ENCODE data around the gene CSF2RB. TPM values are rescaled to one million over a fixed set of nuclear protein-coding genes. Genes with fewer than 3 reads are reported as not detected.

Gene CSF2RB
- total and polyA plus RNA-seq, 10 of the 15 experiments (the other 5 are each of a cell fraction or from before 2014, with no cell fraction given), result 0.82 to 12.5 (median 5.4) TPM

DNA sequence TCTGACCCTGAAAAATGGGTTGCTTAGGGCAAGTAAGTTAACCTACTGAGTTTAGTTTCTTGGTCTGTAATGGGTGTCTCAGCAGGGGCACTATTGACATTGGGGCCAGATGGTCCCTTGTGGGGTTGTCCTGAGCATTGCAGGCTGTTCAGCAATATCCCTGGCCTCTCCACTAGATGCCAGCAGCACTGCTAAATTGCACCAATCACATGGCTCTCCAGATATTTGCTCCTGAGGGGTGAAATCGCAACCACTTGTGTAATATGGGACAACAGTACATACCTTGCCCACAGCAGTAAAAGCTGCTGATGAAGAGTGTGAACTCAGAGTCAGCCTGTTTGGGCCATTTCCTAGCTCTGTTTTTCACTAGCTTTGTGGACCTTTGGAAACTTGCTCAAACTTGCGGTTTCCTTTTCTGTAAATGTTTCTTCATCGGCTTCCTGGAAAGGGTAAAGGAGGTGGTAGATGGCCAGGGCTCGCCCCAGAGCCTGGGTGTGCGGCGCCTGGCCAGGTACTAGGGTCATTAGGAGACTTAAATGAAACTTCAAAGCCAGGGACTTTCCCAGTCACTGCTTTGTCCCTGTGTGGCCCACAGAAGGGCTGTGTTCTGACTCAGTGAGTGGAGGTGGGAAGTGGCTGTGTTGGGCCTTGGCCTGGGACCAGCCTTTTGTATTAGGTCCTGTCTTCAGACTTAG is 39.7 kb upstream of the CSF2RB start (continued):
- TF ChIP-seq NFIC (IDR thresholded peaks at IDR 0.05; ENCODE audit: low read depth, low read length), result peak; percentile 66; the same call in 1 of the 2 replicates
- TF ChIP-seq CHD2 (IDR thresholded peaks at IDR 0.05; ENCODE audit: borderline replicate concordance, low read depth, low read length), result no peak
- TF ChIP-seq, protein P1, sequence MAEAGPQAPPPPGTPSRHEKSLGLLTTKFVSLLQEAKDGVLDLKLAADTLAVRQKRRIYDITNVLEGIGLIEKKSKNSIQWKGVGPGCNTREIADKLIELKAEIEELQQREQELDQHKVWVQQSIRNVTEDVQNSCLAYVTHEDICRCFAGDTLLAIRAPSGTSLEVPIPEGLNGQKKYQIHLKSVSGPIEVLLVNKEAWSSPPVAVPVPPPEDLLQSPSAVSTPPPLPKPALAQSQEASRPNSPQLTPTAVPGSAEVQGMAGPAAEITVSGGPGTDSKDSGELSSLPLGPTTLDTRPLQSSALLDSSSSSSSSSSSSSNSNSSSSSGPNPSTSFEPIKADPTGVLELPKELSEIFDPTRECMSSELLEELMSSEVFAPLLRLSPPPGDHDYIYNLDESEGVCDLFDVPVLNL (IDR thresholded peaks at IDR 0.05; ENCODE audit: low read depth, low read length), result no peak
- TF ChIP-seq, protein P2, sequence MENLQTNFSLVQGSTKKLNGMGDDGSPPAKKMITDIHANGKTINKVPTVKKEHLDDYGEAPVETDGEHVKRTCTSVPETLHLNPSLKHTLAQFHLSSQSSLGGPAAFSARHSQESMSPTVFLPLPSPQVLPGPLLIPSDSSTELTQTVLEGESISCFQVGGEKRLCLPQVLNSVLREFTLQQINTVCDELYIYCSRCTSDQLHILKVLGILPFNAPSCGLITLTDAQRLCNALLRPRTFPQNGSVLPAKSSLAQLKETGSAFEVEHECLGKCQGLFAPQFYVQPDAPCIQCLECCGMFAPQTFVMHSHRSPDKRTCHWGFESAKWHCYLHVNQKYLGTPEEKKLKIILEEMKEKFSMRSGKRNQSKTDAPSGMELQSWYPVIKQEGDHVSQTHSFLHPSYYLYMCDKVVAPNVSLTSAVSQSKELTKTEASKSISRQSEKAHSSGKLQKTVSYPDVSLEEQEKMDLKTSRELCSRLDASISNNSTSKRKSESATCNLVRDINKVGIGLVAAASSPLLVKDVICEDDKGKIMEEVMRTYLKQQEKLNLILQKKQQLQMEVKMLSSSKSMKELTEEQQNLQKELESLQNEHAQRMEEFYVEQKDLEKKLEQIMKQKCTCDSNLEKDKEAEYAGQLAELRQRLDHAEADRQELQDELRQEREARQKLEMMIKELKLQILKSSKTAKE (IDR thresholded peaks at IDR 0.05; ENCODE audit: low read depth, poor library complexity, severe bottlenecking), result no peak
- no peak for TF ChIP-seq CHD4 (IDR thresholded peaks at IDR 0.05)
- TF ChIP-seq, protein P3, sequence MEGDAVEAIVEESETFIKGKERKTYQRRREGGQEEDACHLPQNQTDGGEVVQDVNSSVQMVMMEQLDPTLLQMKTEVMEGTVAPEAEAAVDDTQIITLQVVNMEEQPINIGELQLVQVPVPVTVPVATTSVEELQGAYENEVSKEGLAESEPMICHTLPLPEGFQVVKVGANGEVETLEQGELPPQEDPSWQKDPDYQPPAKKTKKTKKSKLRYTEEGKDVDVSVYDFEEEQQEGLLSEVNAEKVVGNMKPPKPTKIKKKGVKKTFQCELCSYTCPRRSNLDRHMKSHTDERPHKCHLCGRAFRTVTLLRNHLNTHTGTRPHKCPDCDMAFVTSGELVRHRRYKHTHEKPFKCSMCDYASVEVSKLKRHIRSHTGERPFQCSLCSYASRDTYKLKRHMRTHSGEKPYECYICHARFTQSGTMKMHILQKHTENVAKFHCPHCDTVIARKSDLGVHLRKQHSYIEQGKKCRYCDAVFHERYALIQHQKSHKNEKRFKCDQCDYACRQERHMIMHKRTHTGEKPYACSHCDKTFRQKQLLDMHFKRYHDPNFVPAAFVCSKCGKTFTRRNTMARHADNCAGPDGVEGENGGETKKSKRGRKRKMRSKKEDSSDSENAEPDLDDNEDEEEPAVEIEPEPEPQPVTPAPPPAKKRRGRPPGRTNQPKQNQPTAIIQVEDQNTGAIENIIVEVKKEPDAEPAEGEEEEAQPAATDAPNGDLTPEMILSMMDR (IDR thresholded peaks at IDR 0.05 in 2 of 3, conservative IDR thresholded peaks at IDR 0.05 in 1 of 3; ENCODE audit: control insufficient read depth in 2 of 3, extremely low read depth in 1 of 3, insufficient read depth in 1 of 3, low read depth in 3 of 3, low read length in 3 of 3), result peak; percentile 55 to 64 (median 62)
- TF ChIP-seq, protein P4, sequence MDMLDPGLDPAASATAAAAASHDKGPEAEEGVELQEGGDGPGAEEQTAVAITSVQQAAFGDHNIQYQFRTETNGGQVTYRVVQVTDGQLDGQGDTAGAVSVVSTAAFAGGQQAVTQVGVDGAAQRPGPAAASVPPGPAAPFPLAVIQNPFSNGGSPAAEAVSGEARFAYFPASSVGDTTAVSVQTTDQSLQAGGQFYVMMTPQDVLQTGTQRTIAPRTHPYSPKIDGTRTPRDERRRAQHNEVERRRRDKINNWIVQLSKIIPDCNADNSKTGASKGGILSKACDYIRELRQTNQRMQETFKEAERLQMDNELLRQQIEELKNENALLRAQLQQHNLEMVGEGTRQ (IDR thresholded peaks at IDR 0.05; ENCODE audit: borderline replicate concordance, low read depth, low read length), result no peak
- peak; percentile 17; the same call in 1 of the 2 replicates for TF ChIP-seq ZNF217 (IDR thresholded peaks at IDR 0.05)
- no peak for TF ChIP-seq HDGF (IDR thresholded peaks at IDR 0.05)
- peak; percentile 26 for TF ChIP-seq MEF2B (IDR thresholded peaks at IDR 0.05; ENCODE audit: partially characterized antibody, poor library complexity, severe bottlenecking)
- no peak for TF ChIP-seq MEF2A (IDR thresholded peaks at IDR 0.05; ENCODE audit: insufficient read depth, low read depth, low read length)
- TF ChIP-seq RB1 (IDR thresholded peaks at IDR 0.05; ENCODE audit: borderline replicate concordance), result no peak; the same call in 1 of the 2 replicates
- 0 out of 2 replicates have a peak, but pooled peaks have one; percentile 68 for TF ChIP-seq DPF2 (IDR thresholded peaks at IDR 0.05)
- no peak for TF ChIP-seq MYB (IDR thresholded peaks at IDR 0.05; ENCODE audit: borderline replicate concordance, low read depth, low read length)
- TF ChIP-seq, protein P5, sequence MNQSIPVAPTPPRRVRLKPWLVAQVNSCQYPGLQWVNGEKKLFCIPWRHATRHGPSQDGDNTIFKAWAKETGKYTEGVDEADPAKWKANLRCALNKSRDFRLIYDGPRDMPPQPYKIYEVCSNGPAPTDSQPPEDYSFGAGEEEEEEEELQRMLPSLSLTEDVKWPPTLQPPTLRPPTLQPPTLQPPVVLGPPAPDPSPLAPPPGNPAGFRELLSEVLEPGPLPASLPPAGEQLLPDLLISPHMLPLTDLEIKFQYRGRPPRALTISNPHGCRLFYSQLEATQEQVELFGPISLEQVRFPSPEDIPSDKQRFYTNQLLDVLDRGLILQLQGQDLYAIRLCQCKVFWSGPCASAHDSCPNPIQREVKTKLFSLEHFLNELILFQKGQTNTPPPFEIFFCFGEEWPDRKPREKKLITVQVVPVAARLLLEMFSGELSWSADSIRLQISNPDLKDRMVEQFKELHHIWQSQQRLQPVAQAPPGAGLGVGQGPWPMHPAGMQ (IDR thresholded peaks at IDR 0.05; ENCODE audit: borderline replicate concordance), result no peak
- TF ChIP-seq, protein P6, sequence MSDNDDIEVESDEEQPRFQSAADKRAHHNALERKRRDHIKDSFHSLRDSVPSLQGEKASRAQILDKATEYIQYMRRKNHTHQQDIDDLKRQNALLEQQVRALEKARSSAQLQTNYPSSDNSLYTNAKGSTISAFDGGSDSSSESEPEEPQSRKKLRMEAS (IDR thresholded peaks at IDR 0.05; ENCODE audit: low read depth, low read length), result no peak
- TF ChIP-seq BRCA1 (IDR thresholded peaks at IDR 0.05; ENCODE audit: low read depth, low read length), result no peak
- TF ChIP-seq RCOR1 (conservative IDR thresholded peaks at IDR 0.05; ENCODE audit: low read depth, low read length), result no peak
- TF ChIP-seq NBN (IDR thresholded peaks at IDR 0.05), result no peak

All from GM12878 (cell line).